MM.1S (cell line): ENCODE data around the gene GCK.

Experiments used
- DNase-seq: peaks from one replicate; pipeline ENCODE4 v3.0.0-alpha.2; 2015
- H2AFZ ChIP-seq: fragments of 300-600 bp; sonication (generic); 2 replicates; pipeline ENCODE4 v1.6.0; 2016; ENCODE audit warnings: antibody characterized with exemption, low read length
- H3F3A ChIP-seq: fragments of 300-600 bp; sonication (generic); 2 replicates; pipeline ENCODE4 v1.6.1; 2016; ENCODE audit warnings: mild to moderate bottlenecking, antibody characterized with exemption, low read length, moderate library complexity, mixed read lengths; ENCODE audit not compliant: insufficient read depth
- H3K27ac ChIP-seq: fragments of 300-600 bp; sonication (generic); 2 replicates; pipeline ENCODE4 v1.5.1; 2016; ENCODE audit warnings: mild to moderate bottlenecking, low read length
- H3K27me3 ChIP-seq: fragments of 300-600 bp; sonication (generic); replicated peaks from 2 replicates; pipeline ENCODE4 v1.6.0; 2016; ENCODE audit warnings: low read length; ENCODE audit not compliant: insufficient read depth
- H3K36me3 ChIP-seq: fragments of 300-600 bp; sonication (generic); replicated peaks from 2 replicates; pipeline ENCODE4 v1.6.1; 2016; ENCODE audit warnings: mild to moderate bottlenecking, low read length, mixed read lengths; ENCODE audit not compliant: insufficient read depth
- H3K4me1 ChIP-seq: fragments of 300-600 bp; sonication (generic); 2 replicates; pipeline ENCODE4 v1.6.1; 2016; ENCODE audit warnings: low read length, mixed read lengths
- H3K4me2 ChIP-seq: fragments of 300-600 bp; sonication (generic); 2 replicates; pipeline ENCODE4 v1.6.0; 2016; ENCODE audit warnings: low read depth, low read length
- H3K4me3 ChIP-seq: fragments of 300-600 bp; sonication (generic); 2 replicates; pipeline ENCODE4 v1.5.1; 2016; ENCODE audit warnings: low read length, mixed read lengths
- H3K79me2 ChIP-seq: fragments of 300-600 bp; sonication (generic); 2 replicates; pipeline ENCODE4 v1.6.1; 2016; ENCODE audit warnings: mixed run types, low read length, mixed read lengths
- H3K9ac ChIP-seq: fragments of 300-600 bp; sonication (generic); 2 replicates; pipeline ENCODE4 v1.6.1; 2016; ENCODE audit warnings: low read length, mixed read lengths
- H3K9me2 ChIP-seq: fragments of 300-600 bp; sonication (generic); replicated peaks from 2 replicates; pipeline ENCODE4 v1.6.1; 2016; ENCODE audit warnings: mild to moderate bottlenecking, low read length, mixed read lengths; ENCODE audit not compliant: insufficient read depth
- H3K9me3 ChIP-seq: fragments of 300-600 bp; sonication (generic); replicated peaks from 2 replicates; pipeline ENCODE4 v1.6.1; 2016; ENCODE audit warnings: mild to moderate bottlenecking, low read length, mixed read lengths; ENCODE audit not compliant: insufficient read depth
- H4K20me1 ChIP-seq: fragments of 300-600 bp; sonication (generic); 2 replicates; pipeline ENCODE4 v1.6.1; 2016; ENCODE audit warnings: mild to moderate bottlenecking, low read length, moderate library complexity, mixed read lengths; ENCODE audit not compliant: insufficient read depth
- EZH2 ChIP-seq: fragments of 300-600 bp; sonication (generic); optimal IDR thresholded peaks from 2 replicates; pipeline ENCODE3; 2017; ENCODE audit warnings: low read depth, mild to moderate bottlenecking, antibody characterized with exemption, low read length, mixed read lengths
- EZH2phosphoT487 ChIP-seq: fragments of 300-600 bp; sonication (generic); IDR thresholded peaks from 2 replicates; pipeline ENCODE4 v1.6.1; 2018; ENCODE audit warnings: antibody characterized with exemption, low read length
- TF ChIP-seq, protein P1 (sequence below): fragments of 300-600 bp; sonication (generic); IDR thresholded peaks from 2 replicates; pipeline ENCODE4 v1.5.1; 2016; ENCODE audit warnings: antibody characterized with exemption, low read length, mixed read lengths

The GCK gene

DNA sequence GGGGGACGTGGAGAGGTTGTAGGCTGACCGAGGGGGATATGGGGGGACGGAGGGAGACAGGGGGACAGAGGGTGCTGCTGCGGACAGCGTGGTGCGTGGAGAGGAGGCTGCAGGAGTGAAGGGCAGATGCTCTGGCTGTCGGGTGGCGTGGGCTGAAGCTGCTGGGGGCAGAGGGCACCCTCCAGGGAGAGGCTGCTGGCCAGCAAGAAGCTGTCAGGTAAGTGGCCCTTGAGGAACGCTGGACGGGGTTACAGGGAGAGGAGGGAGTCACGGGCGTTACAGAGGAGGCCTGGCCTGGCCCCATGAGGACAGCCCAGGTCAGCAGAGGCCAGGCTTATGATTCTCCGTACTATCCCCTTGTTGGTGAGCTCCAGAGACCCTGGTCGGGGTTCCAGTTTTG is 38.7 kb upstream of the GCK start:
- no peak overlapping the region for H3K27ac ChIP-seq
- no peaks in the 10 kb centered on the region for H3K79me2 ChIP-seq
- no peaks in the 10 kb centered on the region for H3F3A ChIP-seq
- no peak for DNase-seq
- H3K9me3 ChIP-seq, result no peaks in the 10 kb centered on the region
- no peak overlapping the region for H3K9ac ChIP-seq
- no peak overlapping the region for H3K4me3 ChIP-seq
- peaks cover 86% of the 10 kb centered on the region for H3K27me3 ChIP-seq
- H2AFZ ChIP-seq, result no peak overlapping the region
- no peaks in the 10 kb centered on the region for H3K9me2 ChIP-seq
- no peak overlapping the region for H3K4me2 ChIP-seq
- H3K36me3 ChIP-seq, result no peaks in the 10 kb centered on the region
- no peaks in the 10 kb centered on the region for H4K20me1 ChIP-seq
- no peaks in the 10 kb centered on the region for H3K4me1 ChIP-seq
- TF ChIP-seq, protein P1, sequence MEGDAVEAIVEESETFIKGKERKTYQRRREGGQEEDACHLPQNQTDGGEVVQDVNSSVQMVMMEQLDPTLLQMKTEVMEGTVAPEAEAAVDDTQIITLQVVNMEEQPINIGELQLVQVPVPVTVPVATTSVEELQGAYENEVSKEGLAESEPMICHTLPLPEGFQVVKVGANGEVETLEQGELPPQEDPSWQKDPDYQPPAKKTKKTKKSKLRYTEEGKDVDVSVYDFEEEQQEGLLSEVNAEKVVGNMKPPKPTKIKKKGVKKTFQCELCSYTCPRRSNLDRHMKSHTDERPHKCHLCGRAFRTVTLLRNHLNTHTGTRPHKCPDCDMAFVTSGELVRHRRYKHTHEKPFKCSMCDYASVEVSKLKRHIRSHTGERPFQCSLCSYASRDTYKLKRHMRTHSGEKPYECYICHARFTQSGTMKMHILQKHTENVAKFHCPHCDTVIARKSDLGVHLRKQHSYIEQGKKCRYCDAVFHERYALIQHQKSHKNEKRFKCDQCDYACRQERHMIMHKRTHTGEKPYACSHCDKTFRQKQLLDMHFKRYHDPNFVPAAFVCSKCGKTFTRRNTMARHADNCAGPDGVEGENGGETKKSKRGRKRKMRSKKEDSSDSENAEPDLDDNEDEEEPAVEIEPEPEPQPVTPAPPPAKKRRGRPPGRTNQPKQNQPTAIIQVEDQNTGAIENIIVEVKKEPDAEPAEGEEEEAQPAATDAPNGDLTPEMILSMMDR, result no peak
- TF ChIP-seq EZH2 (no peak), EZH2phosphoT487 (no peak)

DNA sequence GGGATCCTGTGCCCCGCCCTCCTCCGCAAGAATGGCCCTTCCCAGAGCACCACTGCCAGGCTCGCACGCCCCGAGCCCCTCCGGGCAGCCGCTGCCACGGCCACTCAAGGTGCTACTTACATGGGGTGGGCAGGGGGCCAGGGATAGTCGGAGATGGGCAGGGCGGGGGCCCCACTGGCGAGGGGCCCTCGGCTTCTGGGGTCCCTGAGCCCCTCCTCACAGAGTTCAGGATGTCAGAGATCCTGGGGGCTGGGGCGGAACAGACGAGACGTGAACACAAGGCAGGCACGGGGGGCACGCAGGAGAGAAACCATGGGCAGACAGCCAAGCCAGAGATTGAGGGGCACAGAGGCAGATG is 37.1 kb upstream of the GCK start:
- Histone ChIP-seq H3K9me2 (no peaks in the 10 kb centered on the region), H3K4me3 (no peak overlapping the region), H3K9ac (no peak overlapping the region), H2AFZ (no peak overlapping the region), H3K4me1 (no peaks in the 10 kb centered on the region), H3K36me3 (no peaks in the 10 kb centered on the region), H3K4me2 (no peak overlapping the region), H3F3A (no peaks in the 10 kb centered on the region), H4K20me1 (no peaks in the 10 kb centered on the region), H3K79me2 (no peaks in the 10 kb centered on the region), H3K27ac (no peak overlapping the region), H3K9me3 (no peaks in the 10 kb centered on the region), H3K27me3 (peaks cover 75% of the 10 kb centered on the region)
- no peak for DNase-seq
- TF ChIP-seq, protein P1, result no peak
- TF ChIP-seq EZH2phosphoT487 (no peak), EZH2 (no peak)

DNA sequence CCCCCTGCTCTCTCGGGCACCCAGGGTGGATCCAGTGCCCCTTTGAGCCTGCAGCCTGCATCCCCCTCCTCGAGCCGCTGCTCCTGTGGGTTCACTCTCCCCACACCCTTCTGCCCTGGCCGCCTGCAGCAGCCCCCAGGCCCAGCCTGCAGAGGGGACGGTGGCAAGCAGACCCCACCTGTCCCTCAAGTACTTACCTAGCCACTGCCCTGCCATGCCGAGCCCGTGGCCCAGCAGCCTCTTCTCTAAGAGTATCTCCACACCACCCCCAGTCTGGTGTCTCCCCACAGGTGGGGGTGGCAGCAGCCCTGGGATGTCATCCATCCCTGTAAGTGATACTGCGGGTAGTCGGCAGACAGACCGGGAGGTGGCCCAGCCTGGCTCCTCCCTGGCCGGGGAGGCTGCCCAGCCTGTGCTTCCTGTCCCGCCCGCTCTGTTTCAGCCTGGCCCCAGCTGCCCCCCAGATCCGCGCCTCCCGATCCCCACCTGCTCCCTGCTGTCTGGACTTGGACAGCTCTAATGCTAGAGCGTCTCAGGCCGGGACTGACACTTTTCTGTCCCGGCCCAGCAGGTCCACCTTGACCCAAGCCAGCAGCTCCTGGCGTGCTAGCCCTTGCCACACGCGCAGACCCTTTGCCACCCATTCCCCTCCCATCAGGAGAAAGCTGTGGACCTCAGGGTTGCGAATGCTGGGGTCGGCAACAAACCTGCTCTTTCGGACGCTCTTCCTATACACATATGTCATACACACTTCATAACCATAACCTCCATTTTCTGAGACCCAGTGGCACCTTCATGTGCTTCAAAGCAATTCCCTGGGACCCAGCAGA is 36.5 kb upstream of the GCK start:
- H3F3A ChIP-seq, result no peaks in the 10 kb centered on the region
- no peak overlapping the region for H3K4me3 ChIP-seq
- no peak overlapping the region for H2AFZ ChIP-seq
- no peaks in the 10 kb centered on the region for H3K9me3 ChIP-seq
- H3K79me2 ChIP-seq, result no peaks in the 10 kb centered on the region
- DNase-seq, result no peak
- H4K20me1 ChIP-seq, result no peaks in the 10 kb centered on the region
- no peak overlapping the region for H3K27ac ChIP-seq
- no peak overlapping the region for H3K4me2 ChIP-seq
- no peaks in the 10 kb centered on the region for H3K4me1 ChIP-seq
- peaks cover 73% of the 10 kb centered on the region for H3K27me3 ChIP-seq
- TF ChIP-seq EZH2phosphoT487 (no peak), EZH2 (no peak)
- TF ChIP-seq, protein P1, result no peak
- H3K9me2 ChIP-seq, result no peaks in the 10 kb centered on the region
- H3K36me3 ChIP-seq, result no peaks in the 10 kb centered on the region
- H3K9ac ChIP-seq, result no peak overlapping the region
